HG03460 (cell line): Measurements from ENCODE around the gene GALNT2.

Source experiments
- ATAC-seq: cut with Tn5 transposase; IDR thresholded peaks from one replicate; pipeline ENCODE4 v1.9.1; 2021; ENCODE audit not compliant: unreplicated experiment

The GALNT2 gene

GRCh38 chr1:230066466-230067404 lies at the start of gene GALNT2:
Gene GALNT2, plus strand, starts transcription at chr1:230067238. Its CDS starts 43 bp downstream, at chr1:230067281.
- peak; percentile 85 for ATAC-seq

GRCh38 chr1:230020451-230020850 lies 46.6 kb upstream of the GALNT2 start:
- ATAC-seq = no peak

GRCh38 chr1:230022666-230023380 lies 44.2 kb upstream of the GALNT2 start:
- ATAC-seq = no peak

GRCh38 chr1:230025686-230026085 lies 41.4 kb upstream of the GALNT2 start:
- no peak for ATAC-seq

GRCh38 chr1:230026139-230026538 lies 40.9 kb upstream of the GALNT2 start:
- no peak for ATAC-seq

GRCh38 chr1:230026572-230026971 lies 40.5 kb upstream of the GALNT2 start:
- no peak for ATAC-seq

GRCh38 chr1:230028602-230029223 lies 38.3 kb upstream of the GALNT2 start:
- no peak for ATAC-seq

- ATAC-seq = no peak
Measured at GRCh38 chr1:230029244-230029941, 37.6 kb upstream of the GALNT2 start.

GRCh38 chr1:230030122-230030821 lies 36.8 kb upstream of the GALNT2 start:
- ATAC-seq = no peak

GRCh38 chr1:230031131-230031530 lies 35.9 kb upstream of the GALNT2 start:
- ATAC-seq = no peak

GRCh38 chr1:230032516-230033281 lies 34.3 kb upstream of the GALNT2 start:
- no peak for ATAC-seq

GRCh38 chr1:230037261-230037660 lies 29.8 kb upstream of the GALNT2 start:
- ATAC-seq = no peak

- ATAC-seq = no peak
Measured at GRCh38 chr1:230040440-230040839, 26.6 kb upstream of the GALNT2 start.

- ATAC-seq = no peak
Measured at GRCh38 chr1:230043081-230043480, 24.0 kb upstream of the GALNT2 start.

GRCh38 chr1:230044729-230045128 lies 22.3 kb upstream of the GALNT2 start:
- no peak for ATAC-seq

- ATAC-seq = no peak
Measured at GRCh38 chr1:230047114-230047865, 19.7 kb upstream of the GALNT2 start.

GRCh38 chr1:230048322-230048721 lies 18.7 kb upstream of the GALNT2 start:
- ATAC-seq = no peak

GRCh38 chr1:230048922-230049321 lies 18.1 kb upstream of the GALNT2 start:
- no peak for ATAC-seq

GRCh38 chr1:230049731-230050130 lies 17.3 kb upstream of the GALNT2 start:
- no peak for ATAC-seq
